ENCODE results near the gene PGF. TPM values are rescaled to one million over a fixed set of nuclear protein-coding genes. Genes with fewer than 3 reads are reported as not detected.
A peak's percentile ranks its signal among the peaks of the same experiment; 100 is the strongest.
"Not testable (repeated sequence)": the region's sequence is repeated elsewhere in the genome, so short reads cannot be mapped to it uniquely, and the experiment has no call there.

The PGF gene
- polyA plus RNA-seq, 5 donors, result 10.2 to 24.5 (median 14.1) TPM

GRCh38 chr14:74945852-74946658, 9.3 kb downstream of the PGF start:
- no peak for DNase-seq

GRCh38 chr14:74945261-74945851, 10.0 kb downstream of the PGF start:
- DNase-seq, result no peak

- no peak for DNase-seq
These were observed 12.8 kb downstream of the PGF start for GRCh38 chr14:74942608-74943007.

GRCh38 chr14:74942181-74942580, 13.2 kb downstream of the PGF start:
- DNase-seq, result no peak

- no peak for DNase-seq
These were observed 13.7 kb downstream of the PGF start for GRCh38 chr14:74941676-74942097.

- no peak for DNase-seq
These were observed 14.3 kb downstream of the PGF start for GRCh38 chr14:74940956-74941565.

- no peak for DNase-seq
These were observed 16.6 kb downstream of the PGF start for GRCh38 chr14:74938531-74939495.

GRCh38 chr14:74937171-74937570, 18.2 kb downstream of the PGF start:
- DNase-seq, result no peak

GRCh38 chr14:74936731-74937130, 18.7 kb downstream of the PGF start:
- no peak for DNase-seq

GRCh38 chr14:74936151-74936550, 19.2 kb downstream of the PGF start:
- no peak for DNase-seq

GRCh38 chr14:74935360-74935680, 20.1 kb downstream of the PGF start:
- no peak for DNase-seq

- DNase-seq, result peak; percentile 86 to 89
These were observed 20.7 kb downstream of the PGF start for GRCh38 chr14:74934476-74935359.

- no peak for DNase-seq
These were observed 21.4 kb downstream of the PGF start for GRCh38 chr14:74934041-74934440.

- not testable (repeated sequence) for DNase-seq
These were observed 22.5 kb downstream of the PGF start for GRCh38 chr14:74932936-74933335.

- DNase-seq, result no peak
These were observed 22.9 kb downstream of the PGF start for GRCh38 chr14:74932401-74932901.

GRCh38 chr14:74931744-74932143, 23.7 kb downstream of the PGF start:
- not testable (repeated sequence) for DNase-seq

- no peak for DNase-seq
These were observed 26.2 kb downstream of the PGF start for GRCh38 chr14:74929242-74929641.

- DNase-seq, result no peak
These were observed 28.2 kb downstream of the PGF start for GRCh38 chr14:74927225-74927624.

- DNase-seq, result no peak
These were observed 31.3 kb downstream of the PGF start for GRCh38 chr14:74924061-74924460.

GRCh38 chr14:74922752-74923401, 32.5 kb downstream of the PGF start, which contains the start of gene RPS6KL1:
Gene RPS6KL1 (minus strand): TSS chr14:74923260. CDS start chr14:74921541, 1,719 bp downstream.
- DNase-seq, result no peak
